H1 (cell line): ENCODE data around the gene BTRC. TPM values are rescaled to one million over a fixed set of nuclear protein-coding genes. Genes with fewer than 3 reads are reported as not detected.

Experiments used
- ASH2L ChIP-seq: fragments of 200-600, 300-600 bp; sonication (generic); IDR thresholded peaks from one replicate; pipeline ENCODE4 v1.7.1; 2017; ENCODE audit warnings: low read length
- GABPA ChIP-seq: IDR thresholded peaks from 2 replicates; pipeline ENCODE4 v1.6.1; 2011; ENCODE audit warnings: mild to moderate bottlenecking, low read length, moderate library complexity, borderline replicate concordance; ENCODE audit not compliant: insufficient read depth
- KDM1A ChIP-seq: fragments of 200-600, 300-600 bp; sonication (generic); IDR thresholded peaks from 2 replicates; pipeline ENCODE4 v1.7.1; 2016; ENCODE audit warnings: mild to moderate bottlenecking, low read length, borderline replicate concordance
- KDM4A ChIP-seq: IDR thresholded peaks from one replicate; pipeline ENCODE4 v1.7.1; 2012; ENCODE audit warnings: low read depth, mild to moderate bottlenecking, moderate library complexity, low read length, inconsistent platforms; ENCODE audit not compliant: severe bottlenecking
- KDM5A ChIP-seq: fragments of 200-600 bp; IDR thresholded peaks from 2 replicates; pipeline ENCODE4 v1.7.1; 2012; ENCODE audit warnings: mild to moderate bottlenecking, low read length, inconsistent platforms, mixed read lengths
- PHF8 ChIP-seq: fragments of 200-600 bp; sonication (generic); conservative IDR thresholded peaks from 2 replicates; pipeline ENCODE4 v1.7.1; 2012; ENCODE audit warnings: low read depth, mild to moderate bottlenecking, inconsistent platforms, low read length, moderate library complexity
- POLR2AphosphoS5 ChIP-seq: IDR thresholded peaks from 2 replicates; pipeline ENCODE4 v1.6.1; 2011; ENCODE audit warnings: low read depth, low read length
- RFX5 ChIP-seq: IDR thresholded peaks from 2 replicates; pipeline ENCODE4 v1.6.1; 2011; ENCODE audit warnings: low read depth, low read length, improper control_type of control experiment, borderline replicate concordance
- SIN3A ChIP-seq, 2 experiments: IDR thresholded peaks in 1 of 2; conservative IDR thresholded peaks in 1 of 2; 2 replicates each; pipeline ENCODE4 v1.6.1; 2011 to 2012; ENCODE audit warnings: low read length in 2 of 2, improper control_type of control experiment in 1 of 2, low read depth in 1 of 2, mild to moderate bottlenecking in 1 of 2
- TBP ChIP-seq: IDR thresholded peaks from 2 replicates; pipeline ENCODE4 v1.6.1; 2011; ENCODE audit warnings: low read depth, low read length, improper control_type of control experiment
- TEAD4 ChIP-seq: IDR thresholded peaks from 2 replicates; pipeline ENCODE4 v1.6.1; 2012; ENCODE audit warnings: low read depth, low read length, inconsistent platforms, mixed read lengths
- polyA plus RNA-seq, 7 experiments: library from polyadenylated mRNA; depleted of rRNA in 3 of 7; stranded (reverse) in 5 of 7; unstranded in 2 of 7; fragments of >200 nt in 5 of 7; fragments of 200-250 nt in 2 of 7; gene quantifications; 1 replicate in 5 of 7; 2 replicates in 1 of 7; 4 replicates in 1 of 7; pipeline versions ENCODE4 v1.2.1 to v1.2.3, GENCODE V29; 2011 to 2013; ENCODE audit warnings: missing spikeins in 2 of 7, mixed read lengths in 2 of 7
- total RNA-seq: library from RNA; stranded (reverse); fragmentation: NEBNext Ultra II Directional; extraction: Animal tissue kit (Norgen Biotek cat#: 25700); gene quantifications from 2 replicates; pipeline ENCODE4 v1.2.1, GENCODE V29; 2021

The BTRC gene
- total and polyA plus RNA-seq, 2 of the 8 experiments (the other 6 are each of a cell fraction or from before 2014, with no cell fraction given): 9.9 to 24.7 TPM

- TF ChIP-seq TBP: peak; percentile 29; the same call in 1 of the 2 replicates
- TF ChIP-seq KDM4A: peak; percentile 97
- TF ChIP-seq KDM1A: no peak; the same call in 1 of the 2 replicates
- TF ChIP-seq SIN3A (conservative IDR thresholded peaks at IDR 0.05 in 1 of 2, IDR thresholded peaks at IDR 0.05 in 1 of 2; ENCODE audit: low read depth in 1 of 2, low read length in 2 of 2): peak; percentile 83 to 99
- peak; percentile 98 for TF ChIP-seq GABPA
- no peak for TF ChIP-seq TEAD4
- peak; percentile 24; the same call in 1 of the 2 replicates for TF ChIP-seq POLR2AphosphoS5
- TF ChIP-seq PHF8: peak; percentile 70; the same call in 1 of the 2 replicates
- TF ChIP-seq KDM5A: peak; percentile 54; the same call in 1 of the 2 replicates
- TF ChIP-seq ASH2L: peak; percentile 96
- TF ChIP-seq RFX5: no peak
Measured at GRCh38 chr10:101587725-101588653, 234.0 kb downstream of the BTRC start, which contains the start of the genes DPCD and POLL (continued).
